GM19099 (cell line): Measurements from ENCODE around the gene HNRNPK.
A peak's percentile ranks its signal among the peaks of the same experiment; 100 is the strongest.

Experiments
- POLR2A ChIP-seq: IDR thresholded peaks from 3 replicates; pipeline ENCODE4 v1.6.1; 2011; ENCODE audit warnings: low read depth; ENCODE audit not compliant: insufficient read length; ENCODE audit errors: extremely low read depth

The HNRNPK gene

DNA sequence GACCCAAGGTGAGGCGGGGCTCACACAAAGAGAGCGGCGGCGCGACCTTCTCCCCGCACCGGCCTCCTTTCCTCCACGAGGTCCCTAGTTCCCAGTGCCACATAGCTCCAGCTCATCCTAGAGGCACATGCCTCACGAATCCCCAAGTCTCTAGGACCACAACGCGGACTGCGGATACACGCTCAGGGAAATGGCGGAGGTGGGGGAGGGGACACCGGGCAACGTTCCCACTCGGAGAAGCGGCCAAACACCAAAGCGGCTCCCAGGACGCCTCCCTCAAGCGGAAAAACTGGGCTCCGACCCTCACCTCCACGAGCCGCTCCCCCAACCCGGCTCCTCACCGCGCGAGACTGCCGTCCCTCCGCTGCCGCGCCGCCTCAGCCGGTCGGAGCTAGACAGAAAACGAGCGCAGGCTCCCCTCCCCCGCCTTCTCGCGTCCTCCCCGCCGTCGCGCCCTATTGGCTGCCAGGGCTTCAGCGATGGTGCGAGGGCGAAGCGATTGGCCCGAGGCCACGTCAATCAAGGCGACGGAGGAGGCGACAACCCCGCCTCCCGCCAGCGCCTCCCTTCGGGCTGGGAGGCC lies at the start of gene HNRNPK:
TSS of gene HNRNPK (minus strand) at position 404 of the 583 bp plus-strand sequence. CDS start 1,963 bp downstream, outside the sequence.
- peak; percentile 78 for TF ChIP-seq POLR2A

DNA sequence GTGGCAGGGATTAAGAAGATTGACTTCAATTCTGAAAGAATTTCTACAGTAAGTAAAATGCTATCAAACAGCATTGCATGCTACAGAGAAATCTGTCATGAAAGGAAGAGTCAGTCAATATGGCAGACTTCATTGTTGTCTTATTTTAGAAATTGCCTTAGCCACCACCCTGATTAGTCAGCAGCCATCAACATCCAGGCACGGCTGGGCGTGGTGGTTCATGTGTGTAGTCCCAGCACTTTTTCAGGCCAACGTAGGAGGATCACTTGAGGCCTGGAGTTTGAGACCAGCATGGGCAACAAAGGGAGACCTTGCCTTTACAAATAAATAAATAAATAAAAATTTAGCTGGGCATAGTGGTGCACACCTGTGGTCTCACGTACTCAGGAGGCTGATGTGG lies 47.2 kb upstream of the HNRNPK start:
- TF ChIP-seq POLR2A, result no peak

DNA sequence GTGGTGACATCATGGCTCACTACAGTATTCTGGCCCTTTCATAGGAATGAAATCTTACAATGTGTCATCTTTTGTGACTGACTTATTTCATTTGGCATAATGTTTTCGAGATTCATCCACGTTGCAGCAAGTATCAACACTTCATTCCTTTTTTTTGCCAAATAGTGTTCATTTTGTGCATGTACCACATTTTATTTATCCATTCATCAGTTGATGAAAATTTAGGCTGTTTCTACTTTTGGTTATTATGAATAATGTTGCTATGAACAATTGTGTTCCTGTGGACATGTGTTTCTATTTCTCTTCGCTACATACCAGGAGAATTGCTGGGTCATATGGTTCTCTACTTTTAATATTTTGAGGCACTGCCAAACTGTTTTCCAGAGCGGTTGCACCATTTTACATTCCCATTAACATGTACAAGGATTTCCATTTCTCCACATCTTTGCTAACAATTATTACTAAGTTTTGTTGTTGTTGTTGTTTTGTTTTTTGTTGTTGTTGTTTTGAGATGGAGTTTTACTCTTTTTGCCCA lies 44.1 kb upstream of the HNRNPK start:
- TF ChIP-seq POLR2A, result no peak

DNA sequence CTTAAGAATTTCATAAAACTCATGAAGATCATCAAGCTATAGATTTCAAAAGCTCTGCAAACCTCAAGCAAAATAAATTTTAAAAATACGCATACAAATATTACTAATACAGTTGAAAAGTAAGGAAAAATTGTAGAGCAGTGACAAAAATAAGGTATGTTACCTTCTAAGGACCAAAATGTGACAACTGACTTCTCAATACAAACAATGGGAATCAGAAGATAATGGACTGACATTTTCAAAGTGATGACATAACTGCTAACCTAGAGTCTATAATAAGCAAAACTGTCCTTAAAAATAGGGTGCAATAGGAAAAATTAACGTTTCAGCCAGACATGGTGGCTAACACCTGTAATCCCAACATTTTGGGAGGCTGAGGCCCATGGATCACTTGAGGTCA lies 27.6 kb upstream of the HNRNPK start:
- no peak for TF ChIP-seq POLR2A

DNA sequence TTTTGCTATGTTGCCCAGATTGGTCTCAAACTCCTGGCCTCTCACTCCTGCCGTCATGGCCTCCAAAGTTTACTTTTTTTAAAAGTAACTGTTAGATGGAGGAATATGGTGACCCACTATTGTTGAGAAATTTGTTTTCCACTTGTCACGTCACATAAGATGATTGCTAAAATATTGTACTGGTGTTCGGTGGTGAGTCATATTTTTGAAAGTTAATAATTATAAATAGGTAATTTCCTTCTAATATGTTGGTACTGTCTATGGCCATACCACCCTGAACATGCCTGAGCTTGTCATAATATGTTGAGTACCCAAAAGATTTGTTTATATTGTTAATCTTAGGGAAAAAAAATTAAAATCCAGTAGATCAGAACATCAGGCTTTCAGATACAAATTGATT lies 23.2 kb upstream of the HNRNPK start:
- TF ChIP-seq POLR2A, result no peak

DNA sequence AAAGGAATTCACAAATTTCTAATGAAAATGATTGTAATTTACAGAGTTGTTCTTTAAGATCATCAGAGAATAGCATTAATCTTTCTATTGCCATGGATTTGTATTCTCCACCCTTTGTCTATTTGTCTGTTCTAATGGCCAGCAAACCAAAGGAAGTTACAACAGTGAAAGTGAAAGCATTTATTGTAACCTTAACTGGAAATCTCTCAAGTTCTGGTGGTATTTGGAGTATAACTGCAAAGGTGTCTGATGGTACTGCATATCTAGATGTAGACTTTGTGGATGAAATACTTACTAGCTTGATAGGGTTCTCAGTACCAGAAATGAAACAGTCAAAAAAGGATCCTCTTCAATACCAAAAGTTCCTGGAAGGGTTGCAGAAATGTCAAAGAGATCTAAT lies 22.3 kb upstream of the HNRNPK start:
- no peak for TF ChIP-seq POLR2A

DNA sequence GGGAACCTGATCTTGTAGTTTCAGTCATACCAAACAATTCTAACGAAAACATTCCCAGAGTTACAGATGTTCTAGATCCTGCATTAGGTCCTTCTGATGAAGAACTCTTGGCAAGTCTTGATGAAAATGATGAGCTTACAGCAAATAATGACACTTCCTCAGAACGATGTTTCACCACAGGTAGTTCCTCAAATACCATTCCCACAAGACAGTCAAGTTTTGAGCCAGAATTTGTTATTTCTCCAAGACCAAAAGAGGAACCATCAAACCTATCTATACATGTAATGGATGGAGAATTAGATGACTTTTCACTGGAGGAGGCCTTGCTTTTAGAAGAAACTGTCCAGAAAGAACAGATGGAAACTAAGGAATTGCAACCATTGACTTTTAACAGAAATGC lies 21.6 kb upstream of the HNRNPK start:
- no peak for TF ChIP-seq POLR2A

DNA sequence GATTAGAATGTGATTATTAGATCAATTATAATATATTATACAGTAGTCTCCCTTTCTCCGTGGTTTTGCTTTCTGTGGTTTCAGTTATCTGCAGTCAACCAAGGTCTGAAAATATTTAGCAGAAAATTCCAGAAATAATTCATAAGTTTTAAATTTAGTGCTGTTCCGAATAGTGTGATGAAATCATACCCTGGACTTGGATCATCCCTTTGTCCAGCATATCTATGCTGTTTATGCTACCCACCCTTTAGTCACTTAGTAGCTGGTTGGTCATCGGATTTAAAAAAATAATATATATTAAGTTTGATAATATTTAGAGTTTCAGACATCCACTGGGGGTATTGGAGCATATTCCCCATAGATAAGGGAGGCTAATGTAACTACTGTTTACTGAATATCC lies 20.2 kb upstream of the HNRNPK start:
- TF ChIP-seq POLR2A, result no peak

DNA sequence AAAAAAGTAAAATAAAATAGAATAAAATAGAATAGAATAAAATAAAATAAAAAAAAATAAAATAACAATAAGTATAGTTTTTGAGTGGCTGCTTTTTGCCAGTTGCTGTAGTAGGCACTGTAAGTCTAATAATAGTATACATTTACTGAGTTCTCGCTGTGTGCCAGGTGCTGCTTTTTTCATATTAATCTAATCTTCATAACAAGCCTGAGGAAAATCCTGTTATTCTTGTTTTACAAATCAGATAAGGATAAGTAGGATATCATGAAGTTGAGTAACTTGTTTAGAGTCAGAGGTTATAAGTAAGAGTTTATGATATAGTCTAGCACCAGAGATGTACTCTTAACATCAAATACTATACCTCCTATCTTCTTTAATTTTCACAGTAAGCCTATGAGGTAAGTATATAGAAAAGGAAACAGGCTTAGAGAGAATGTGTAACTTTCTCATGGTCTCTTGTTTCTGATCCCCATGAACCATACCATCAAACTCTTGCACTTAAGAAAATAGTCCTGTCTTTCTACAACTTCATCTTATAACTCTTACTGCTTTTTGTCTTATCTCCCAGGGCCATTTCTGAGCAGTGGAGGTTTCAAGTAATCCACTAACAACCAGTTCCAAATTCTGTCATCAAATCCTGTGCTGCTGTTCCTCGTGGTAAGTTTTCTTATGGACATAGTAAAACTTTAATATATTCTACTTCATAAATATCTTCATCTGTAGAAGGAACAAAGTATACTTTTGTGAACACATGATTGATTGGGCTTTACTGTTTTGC lies 19.3 kb upstream of the HNRNPK start:
- TF ChIP-seq POLR2A, result no peak

DNA sequence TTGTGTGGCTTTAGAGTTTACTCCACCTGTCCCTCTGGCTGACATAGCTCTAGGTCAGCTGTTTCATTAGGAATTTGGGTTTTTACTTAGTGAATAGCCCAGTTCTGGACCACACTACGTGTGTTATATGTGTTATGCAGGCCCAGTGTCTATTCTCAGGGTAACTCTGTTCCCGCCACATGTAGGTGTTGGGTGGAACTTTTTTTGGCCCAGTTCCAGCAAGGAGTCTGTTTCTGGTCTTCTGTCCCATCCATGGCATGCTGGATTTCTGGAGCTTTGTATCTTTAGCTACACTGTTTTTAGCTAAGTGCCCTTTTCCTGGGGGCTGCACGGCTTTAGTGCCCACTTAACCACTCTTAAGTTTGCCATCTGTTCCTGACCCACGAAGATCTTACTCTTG lies 16.1 kb upstream of the HNRNPK start:
- TF ChIP-seq POLR2A, result no peak

DNA sequence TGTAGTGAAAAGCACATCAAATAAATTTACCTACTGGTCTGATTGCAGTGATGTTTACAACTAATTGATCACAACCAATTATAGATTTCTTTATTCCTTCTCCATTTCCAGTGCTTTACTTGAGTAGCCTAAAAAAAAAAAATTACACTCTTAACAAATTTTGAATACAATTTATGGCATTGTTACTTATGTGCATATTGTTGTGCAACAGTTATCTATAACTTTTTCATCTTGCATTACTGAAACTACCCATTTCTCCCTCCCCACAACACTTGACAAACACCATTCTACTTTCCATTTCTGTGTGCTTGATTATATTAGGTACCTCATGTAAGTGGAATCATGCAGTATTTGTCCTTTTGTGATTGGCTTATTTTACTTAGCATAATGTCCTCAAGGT lies 12.9 kb upstream of the HNRNPK start:
- no peak for TF ChIP-seq POLR2A

DNA sequence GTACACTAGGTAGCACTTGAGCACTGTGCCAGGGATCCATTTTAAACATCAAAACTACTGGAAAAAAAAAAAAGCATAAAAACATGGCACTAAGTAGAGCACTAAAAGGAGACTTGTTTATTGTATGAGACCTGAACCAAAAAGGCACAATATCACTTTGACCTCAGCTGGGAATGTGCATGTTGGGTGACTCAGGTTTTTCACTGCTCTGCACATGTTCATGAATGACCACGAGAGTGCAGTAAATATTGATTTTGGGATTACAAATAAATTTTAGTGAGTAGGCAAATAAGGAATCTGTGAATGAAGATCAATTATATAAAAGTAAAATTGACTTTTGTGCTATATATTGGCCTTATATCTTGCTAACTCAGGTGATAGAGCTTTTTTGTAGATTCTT lies 12.4 kb upstream of the HNRNPK start:
- TF ChIP-seq POLR2A, result no peak

DNA sequence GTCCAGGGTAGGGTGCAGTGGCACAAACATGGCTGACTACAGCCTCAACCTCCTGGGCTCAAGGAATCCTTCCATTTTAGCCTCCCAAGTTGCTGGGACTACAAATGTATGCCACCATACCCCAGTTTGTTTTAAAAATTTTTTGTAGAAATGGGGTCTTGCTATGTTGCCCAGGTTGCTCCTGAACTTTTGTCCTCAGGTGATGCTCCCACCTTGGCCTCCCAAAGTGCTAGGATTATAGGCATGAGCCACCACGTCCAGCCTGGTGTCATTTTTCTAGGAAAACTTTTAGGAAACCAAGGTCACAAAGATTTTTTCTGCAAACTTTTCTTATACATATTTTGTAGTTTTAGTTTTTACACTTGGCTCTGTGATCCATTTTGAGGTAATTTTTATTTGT lies 11.3 kb upstream of the HNRNPK start:
- no peak for TF ChIP-seq POLR2A

DNA sequence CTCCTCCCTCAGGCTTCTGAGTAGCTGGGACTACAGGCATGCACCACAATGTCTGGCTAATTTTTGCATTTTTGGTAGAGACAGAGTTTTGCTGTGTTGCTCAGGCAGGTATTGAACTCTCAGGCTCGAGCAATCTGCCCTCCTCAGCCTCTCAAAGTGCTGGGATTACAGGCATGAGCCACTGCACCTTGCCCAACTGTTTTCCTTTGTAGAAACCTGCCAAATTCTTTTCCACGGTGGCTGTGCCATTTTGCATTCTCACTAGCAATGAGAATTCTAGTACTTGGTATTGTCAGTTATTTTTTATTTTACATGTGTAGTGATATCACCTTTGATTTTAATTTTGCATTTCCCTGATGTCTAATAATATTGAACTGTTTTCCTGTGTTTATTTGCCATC lies 8.4 kb upstream of the HNRNPK start:
- no peak for TF ChIP-seq POLR2A

DNA sequence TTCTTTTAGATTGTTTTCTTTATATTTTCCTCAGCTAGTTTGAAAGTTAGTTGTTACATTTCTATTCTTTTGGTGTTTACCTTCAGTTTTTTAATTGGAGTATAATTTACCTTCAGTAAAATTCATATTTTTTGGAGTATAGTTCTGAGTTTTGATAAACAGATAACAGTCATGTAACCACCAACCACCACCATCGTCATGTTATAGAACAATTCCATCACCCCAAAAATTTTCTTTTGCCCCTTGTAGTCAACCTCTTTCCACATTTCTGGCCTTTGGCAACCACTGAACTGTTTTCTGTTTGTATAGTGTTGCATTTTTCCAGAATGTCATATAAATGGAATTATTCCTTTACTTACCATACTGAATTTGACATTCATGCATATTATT lies 7.4 kb upstream of the HNRNPK start:
- no peak for TF ChIP-seq POLR2A

DNA sequence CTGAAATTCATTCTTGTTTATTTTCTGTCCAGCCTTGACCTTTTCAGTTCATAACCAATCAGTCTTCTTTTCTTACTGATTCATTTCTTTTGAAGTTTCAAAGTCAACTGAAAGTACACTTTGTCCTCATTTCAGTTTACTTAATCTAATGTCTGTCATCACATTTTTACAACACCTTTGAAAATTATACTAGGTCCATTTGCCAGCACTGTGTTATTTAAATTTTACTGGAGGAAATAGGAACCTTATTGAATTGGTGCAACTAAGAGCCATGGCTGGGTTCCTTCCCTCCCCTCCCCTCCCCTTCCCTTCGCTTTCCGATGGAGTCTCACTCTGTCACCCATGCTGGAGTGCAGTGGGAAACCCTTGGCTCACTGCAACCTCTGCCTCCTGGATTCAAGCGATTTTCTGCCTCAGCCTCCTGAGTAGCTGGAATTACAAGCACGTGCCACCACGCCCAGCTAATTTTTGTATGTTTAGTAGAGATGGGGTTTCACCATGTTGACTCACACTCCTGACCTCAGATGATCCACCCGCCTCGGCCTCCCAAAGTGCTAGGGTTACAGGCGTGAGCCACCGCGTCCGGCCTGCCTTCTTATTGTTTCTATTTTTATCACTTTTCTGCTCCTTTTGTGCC lies 6.9 kb upstream of the HNRNPK start:
- no peak for TF ChIP-seq POLR2A
